Measurements from ENCODE around the gene C19orf81.
A peak's percentile ranks its signal among the peaks of the same experiment; 100 is the strongest.

C19orf81 gene

GRCh38 chr19:50679177-50680125, 30.2 kb downstream of the C19orf81 start:
- peak; percentile 68 to 74 for DNase-seq (ENCODE audit: low read depth in 2 of 2)

GRCh38 chr19:50686310-50687032, 37.2 kb downstream of the C19orf81 start:
- no peak for DNase-seq (ENCODE audit: low read depth in 2 of 2)

GRCh38 chr19:50688766-50689165, 39.5 kb downstream of the C19orf81 start:
- DNase-seq (ENCODE audit: low read depth in 2 of 2): no peak

GRCh38 chr19:50690439-50690838, 41.2 kb downstream of the C19orf81 start:
- no peak for DNase-seq (ENCODE audit: low read depth in 2 of 2)

- no peak for DNase-seq (ENCODE audit: low read depth in 2 of 2)
Measured at GRCh38 chr19:50693064-50693975, 44.1 kb downstream of the C19orf81 start.

- DNase-seq (ENCODE audit: low read depth in 2 of 2): no peak
Measured at GRCh38 chr19:50694815-50695145, 45.5 kb downstream of the C19orf81 start.

- DNase-seq (ENCODE audit: low read depth in 2 of 2): no peak
Measured at GRCh38 chr19:50695251-50696093, 46.2 kb downstream of the C19orf81 start.

GRCh38 chr19:50696094-50696483, 46.8 kb downstream of the C19orf81 start:
- DNase-seq (ENCODE audit: low read depth in 2 of 2): no peak

GRCh38 chr19:50697414-50698124, 48.3 kb downstream of the C19orf81 start:
- DNase-seq (ENCODE audit: low read depth in 2 of 2): no peak

- DNase-seq (ENCODE audit: low read depth in 2 of 2): no peak
Measured at GRCh38 chr19:50701367-50701985, 52.2 kb downstream of the C19orf81 start.

GRCh38 chr19:50702158-50702870, 53.1 kb downstream of the C19orf81 start:
- DNase-seq (ENCODE audit: low read depth in 2 of 2): no peak

- no peak for DNase-seq (ENCODE audit: low read depth in 2 of 2)
Measured at GRCh38 chr19:50702871-50703829, 53.9 kb downstream of the C19orf81 start.

- no peak for DNase-seq (ENCODE audit: low read depth in 2 of 2)
Measured at GRCh38 chr19:50703915-50704796, 54.9 kb downstream of the C19orf81 start.

- no peak for DNase-seq (ENCODE audit: low read depth in 2 of 2)
Measured at GRCh38 chr19:50705422-50706019, 56.3 kb downstream of the C19orf81 start.

GRCh38 chr19:50706387-50706786, 57.1 kb downstream of the C19orf81 start:
- DNase-seq (ENCODE audit: low read depth in 2 of 2): no peak

GRCh38 chr19:50708179-50708879, 59.1 kb downstream of the C19orf81 start:
- no peak for DNase-seq (ENCODE audit: low read depth in 2 of 2)
